ENCODE data around the gene CLCA1.
"Not testable (repeated sequence)": the region's sequence is repeated elsewhere in the genome, so short reads cannot be mapped to it uniquely, and the experiment has no call there.

Gene CLCA1

GRCh38 chr1:86464819-86465218 is 3.9 kb upstream of the CLCA1 start:
- no peak for DNase-seq

GRCh38 chr1:86466109-86466844 is 2.5 kb upstream of the CLCA1 start:
- no peak for DNase-seq

- peak; percentile 10 for DNase-seq
Observed at GRCh38 chr1:86466986-86467385, 1.7 kb upstream of the CLCA1 start.

GRCh38 chr1:86470859-86471258 is 2.1 kb downstream of the CLCA1 start:
- DNase-seq = no peak

GRCh38 chr1:86471291-86471690 is 2.6 kb downstream of the CLCA1 start:
- peak; percentile 34 for DNase-seq

GRCh38 chr1:86472152-86472551 is 3.4 kb downstream of the CLCA1 start:
- DNase-seq = no peak

- no peak for DNase-seq
Observed at GRCh38 chr1:86472767-86473166, 4.0 kb downstream of the CLCA1 start.

- no peak for DNase-seq
Observed at GRCh38 chr1:86477256-86477655, 8.5 kb downstream of the CLCA1 start.

GRCh38 chr1:86477682-86478081 is 9.0 kb downstream of the CLCA1 start:
- DNase-seq = no peak

- no peak for DNase-seq
Observed at GRCh38 chr1:86478416-86479156, 9.9 kb downstream of the CLCA1 start.

- DNase-seq = no peak
Observed at GRCh38 chr1:86481966-86482365, 13.2 kb downstream of the CLCA1 start.

- DNase-seq = peak; percentile 98
Observed at GRCh38 chr1:86487131-86487810, 18.5 kb downstream of the CLCA1 start.

GRCh38 chr1:86487811-86488141 is 19.0 kb downstream of the CLCA1 start:
- DNase-seq = no peak

GRCh38 chr1:86489242-86489878 is 20.6 kb downstream of the CLCA1 start:
- no peak for DNase-seq

GRCh38 chr1:86491171-86491950 is 22.6 kb downstream of the CLCA1 start:
- no peak for DNase-seq

- DNase-seq = no peak
Observed at GRCh38 chr1:86498281-86498680, 29.6 kb downstream of the CLCA1 start.

GRCh38 chr1:86499987-86500593 is 31.4 kb downstream of the CLCA1 start:
- DNase-seq = peak; percentile 25

- DNase-seq = no peak
Observed at GRCh38 chr1:86500714-86501113, 32.0 kb downstream of the CLCA1 start.

- DNase-seq = not testable (repeated sequence)
Observed at GRCh38 chr1:86502125-86502646, 33.5 kb downstream of the CLCA1 start.

- DNase-seq = no peak
Observed at GRCh38 chr1:86502721-86503405, 34.1 kb downstream of the CLCA1 start.

- no peak for DNase-seq
Observed at GRCh38 chr1:86503406-86504136, 34.8 kb downstream of the CLCA1 start.

Data from fibroblast of skin of right quadriceps (primary cell).